ENCODE results near the gene PCSK6. TPM values are rescaled to one million over a fixed set of nuclear protein-coding genes. Genes with fewer than 3 reads are reported as not detected.

The PCSK6 gene
- total RNA-seq, 3 donors from 2014 or later (not counting 1 experiment from before 2014, with no cell fraction given): 1.5 to 2.4 (median 2.4) TPM

GRCh38 chr15:101386967-101387366 lies 102.5 kb downstream of the PCSK6 start:
- 81% methylated on average over 10 of the region's 10 CpGs for WGBS (ENCODE audit: insufficient coverage)
- Mint-ChIP-seq H3K4me3 (no peak overlapping the region), H3K36me3 (no peaks in the 10 kb centered on the region), H3K9me3 (no peaks in the 10 kb centered on the region), H3K4me1 (peaks cover 0 to 7% of the 10 kb centered on the region in 2 donors), H3K27ac (no peak overlapping the region), H3K27me3 (ENCODE audit: low read depth in 2 of 2) (peaks cover 0 to 4% of the 10 kb centered on the region in 2 donors)
- no peaks in the 10 kb centered on the region for H3K36me3 ChIP-seq (ENCODE audit: control insufficient read depth, insufficient read depth, low read length)
- no peak for DNase-seq
- no peak for TF ChIP-seq CTCF (IDR thresholded peaks at IDR 0.05)
- no peaks in the 10 kb centered on the region for H3K27me3 ChIP-seq (ENCODE audit: control insufficient read depth, insufficient read depth, low read length)
- H3K4me1 ChIP-seq (ENCODE audit: control insufficient read depth, insufficient read depth, low read length): peaks cover 9% of the 10 kb centered on the region
- no peaks in the 10 kb centered on the region for H3K9me3 ChIP-seq (ENCODE audit: control insufficient read depth, insufficient read depth, low read length)
- no peak overlapping the region for H3K27ac ChIP-seq (ENCODE audit: low read length)
- no peak overlapping the region for H3K4me3 ChIP-seq (ENCODE audit: low read length)
- intact Hi-C loops (cut with micrococcal nuclease): no loop called here
- ATAC-seq: no peak

- Histone ChIP-seq H3K9me3 (ENCODE audit: control insufficient read depth, insufficient read depth, low read length) (no peaks in the 10 kb centered on the region), H3K4me3 (ENCODE audit: low read length) (no peak overlapping the region), H3K36me3 (ENCODE audit: control insufficient read depth, insufficient read depth, low read length) (no peaks in the 10 kb centered on the region), H3K27me3 (ENCODE audit: control insufficient read depth, insufficient read depth, low read length) (no peaks in the 10 kb centered on the region), H3K4me1 (ENCODE audit: control insufficient read depth, insufficient read depth, low read length) (no peaks in the 10 kb centered on the region), H3K27ac (ENCODE audit: low read length) (no peak overlapping the region)
- no peaks in the 10 kb centered on the region for H3K4me1 Mint-ChIP-seq
- H3K9me3 Mint-ChIP-seq: no peaks in the 10 kb centered on the region
- DNase-seq (no peak), ATAC-seq (no peak)
- 91% methylated on average over 18 of the region's 18 CpGs for WGBS (ENCODE audit: insufficient coverage)
- H3K36me3 Mint-ChIP-seq: no peaks in the 10 kb centered on the region
- TF ChIP-seq CTCF (IDR thresholded peaks at IDR 0.05): no peak
- H3K27me3 Mint-ChIP-seq (ENCODE audit: low read depth in 2 of 2): peaks cover 0 to 4% of the 10 kb centered on the region in 2 donors
- H3K4me3 Mint-ChIP-seq: no peak overlapping the region
- H3K27ac Mint-ChIP-seq: no peak overlapping the region
- intact Hi-C loops (cut with micrococcal nuclease): no loop called here
These were observed 103.5 kb downstream of the PCSK6 start for GRCh38 chr15:101386006-101386405.

GRCh38 chr15:101384276-101384675 lies 105.2 kb downstream of the PCSK6 start:
- intact Hi-C loops (cut with micrococcal nuclease): no loop called here
- DNase-seq (no peak), ATAC-seq (no peak)
- no peaks in the 10 kb centered on the region for H3K27me3 ChIP-seq (ENCODE audit: control insufficient read depth, insufficient read depth, low read length)
- H3K4me3 ChIP-seq (ENCODE audit: low read length): no peak overlapping the region
- no peaks in the 10 kb centered on the region for H3K36me3 ChIP-seq (ENCODE audit: control insufficient read depth, insufficient read depth, low read length)
- no peaks in the 10 kb centered on the region for H3K9me3 ChIP-seq (ENCODE audit: control insufficient read depth, insufficient read depth, low read length)
- H3K27ac ChIP-seq (ENCODE audit: low read length): no peak overlapping the region
- no peaks in the 10 kb centered on the region for H3K9me3 Mint-ChIP-seq
- H3K4me3 Mint-ChIP-seq: no peak overlapping the region
- TF ChIP-seq CTCF (IDR thresholded peaks at IDR 0.05): no peak
- H3K4me1 Mint-ChIP-seq: no peaks in the 10 kb centered on the region
- no peaks in the 10 kb centered on the region for H3K4me1 ChIP-seq (ENCODE audit: control insufficient read depth, insufficient read depth, low read length)
- no peaks in the 10 kb centered on the region for H3K36me3 Mint-ChIP-seq
- 96% methylated on average over 14 of the region's 14 CpGs for WGBS (ENCODE audit: insufficient coverage)
- peaks cover 0 to 4% of the 10 kb centered on the region in 2 donors for H3K27me3 Mint-ChIP-seq (ENCODE audit: low read depth in 2 of 2)
- no peak overlapping the region for H3K27ac Mint-ChIP-seq

- WGBS (ENCODE audit: insufficient coverage): 84% methylated on average over 7 of the region's 7 CpGs
- Mint-ChIP-seq H3K36me3 (no peaks in the 10 kb centered on the region), H3K27ac (no peak overlapping the region), H3K4me3 (no peak overlapping the region), H3K4me1 (peaks cover 0 to 2% of the 10 kb centered on the region in 2 donors), H3K27me3 (ENCODE audit: low read depth in 2 of 2) (peaks cover 0 to 4% of the 10 kb centered on the region in 2 donors), H3K9me3 (no peaks in the 10 kb centered on the region)
- no peaks in the 10 kb centered on the region for H3K36me3 ChIP-seq (ENCODE audit: control insufficient read depth, insufficient read depth, low read length)
- no peak for TF ChIP-seq CTCF (IDR thresholded peaks at IDR 0.05)
- no peaks in the 10 kb centered on the region for H3K27me3 ChIP-seq (ENCODE audit: control insufficient read depth, insufficient read depth, low read length)
- ATAC-seq: no peak
- no peak overlapping the region for H3K27ac ChIP-seq (ENCODE audit: low read length)
- DNase-seq: no peak
- no peaks in the 10 kb centered on the region for H3K9me3 ChIP-seq (ENCODE audit: control insufficient read depth, insufficient read depth, low read length)
- intact Hi-C loops (cut with micrococcal nuclease): no loop called here
- H3K4me3 ChIP-seq (ENCODE audit: low read length): no peak overlapping the region
- no peaks in the 10 kb centered on the region for H3K4me1 ChIP-seq (ENCODE audit: control insufficient read depth, insufficient read depth, low read length)
These were observed 107.0 kb downstream of the PCSK6 start for GRCh38 chr15:101382544-101382943.
